ENCODE data around the gene SLC26A1.

- TF ChIP-seq POLR2A (IDR thresholded peaks at IDR 0.05) (no peak), CTCF (IDR thresholded peaks at IDR 0.05) (no peak)
Observed at GRCh38 chr4:1029529-1029928, 36.3 kb upstream of the SLC26A1 start.
